AG09319 (cell line): ENCODE data around the gene SETD9.

Experiments used
- DNase-seq: peaks from one replicate; pipeline ENCODE4 v3.0.0-alpha.2; 2010; ENCODE audit warnings: low read depth; ENCODE audit errors: extremely low read depth
- CTCF ChIP-seq: IDR thresholded peaks from 2 replicates; pipeline ENCODE4 v1.5.1; 2011; ENCODE audit warnings: low read depth, mild to moderate bottlenecking, inconsistent platforms, low read length, moderate library complexity

Gene SETD9

GRCh38 chr5:56893251-56893951, 16.0 kb upstream of the SETD9 start:
- no peak for DNase-seq
- TF ChIP-seq CTCF = no peak

GRCh38 chr5:56896763-56897162, 12.6 kb upstream of the SETD9 start:
- TF ChIP-seq CTCF = no peak
- DNase-seq = no peak

DNA sequence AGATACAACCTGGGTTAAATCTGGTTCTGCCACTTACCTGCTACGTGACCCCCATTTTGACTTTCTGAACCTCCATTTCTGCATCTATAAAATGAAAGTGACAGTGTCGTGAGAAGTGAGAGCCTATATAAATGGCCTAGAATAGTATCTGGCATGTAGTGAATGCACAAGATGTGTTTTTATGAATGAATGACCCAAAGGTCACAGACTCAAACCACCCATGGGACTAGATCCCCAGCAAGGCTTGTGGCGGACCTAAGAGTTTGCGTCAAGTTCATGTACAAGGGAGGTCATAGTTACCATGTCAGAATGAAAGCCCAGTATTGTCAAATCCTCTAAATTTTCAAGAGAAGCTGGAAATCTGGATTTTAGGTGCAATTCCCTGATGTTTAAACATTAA, 11.2 kb upstream of the SETD9 start:
- DNase-seq = no peak
- no peak for TF ChIP-seq CTCF

GRCh38 chr5:56900395-56900794, 9.0 kb upstream of the SETD9 start:
- no peak for DNase-seq
- no peak for TF ChIP-seq CTCF

DNA sequence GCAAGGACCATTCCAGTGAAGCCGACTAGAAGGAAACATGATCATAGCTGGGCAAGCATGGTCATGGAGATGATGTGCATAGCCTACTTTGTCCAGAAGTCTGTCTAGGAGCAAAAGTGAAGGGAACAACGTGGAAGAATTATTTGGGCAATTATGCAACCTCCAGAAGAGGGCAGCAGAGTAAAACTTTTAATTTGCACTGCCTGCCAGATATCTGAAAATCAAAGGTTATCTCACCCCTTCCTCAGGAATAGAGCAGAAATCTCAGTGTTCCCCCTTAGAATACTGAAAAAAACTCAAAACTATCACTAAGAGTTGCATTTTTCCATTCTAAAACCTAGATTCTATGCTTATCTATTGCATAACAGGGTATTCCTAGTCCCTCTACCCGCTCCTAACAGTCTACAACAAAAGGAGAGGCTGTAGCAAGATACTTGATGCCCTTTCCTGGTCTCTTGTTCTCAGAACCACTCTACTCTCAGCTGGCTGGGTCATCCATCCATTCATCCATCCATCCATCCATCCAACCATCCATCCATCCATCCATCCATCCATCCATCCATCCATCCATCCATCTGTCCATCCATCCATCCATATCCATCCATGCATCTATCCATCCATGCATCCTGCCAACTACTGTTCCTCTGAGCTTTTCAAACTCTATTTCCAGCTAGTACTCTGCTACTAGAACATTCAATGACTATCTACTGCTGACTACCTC, 8.4 kb upstream of the SETD9 start:
- TF ChIP-seq CTCF = peak; percentile 61
- no peak for DNase-seq

DNA sequence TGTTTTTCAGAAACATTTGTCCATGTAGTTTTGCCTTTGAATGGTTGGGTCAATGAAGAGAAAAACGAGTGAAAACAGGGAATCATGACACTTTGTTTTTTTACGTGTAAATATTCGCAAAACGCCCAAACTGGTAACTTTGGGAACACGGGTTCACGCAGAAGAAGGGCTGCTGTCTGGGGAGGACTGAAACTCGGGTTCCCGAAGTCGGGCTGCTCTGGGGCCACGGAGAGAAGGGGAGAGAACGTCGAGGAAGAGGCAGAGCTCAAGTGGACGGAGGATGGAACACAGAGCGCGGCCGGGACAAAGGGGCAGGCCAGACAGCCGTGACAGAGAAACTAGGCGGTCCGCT, 478 bp upstream of the SETD9 start:
- no peak for DNase-seq
- no peak for TF ChIP-seq CTCF

GRCh38 chr5:56910210-56910965, 992 bp downstream of the SETD9 start:
- no peak for TF ChIP-seq CTCF
- DNase-seq = no peak
